ENCODE data around the gene RAI14.

The RAI14 gene

DNA sequence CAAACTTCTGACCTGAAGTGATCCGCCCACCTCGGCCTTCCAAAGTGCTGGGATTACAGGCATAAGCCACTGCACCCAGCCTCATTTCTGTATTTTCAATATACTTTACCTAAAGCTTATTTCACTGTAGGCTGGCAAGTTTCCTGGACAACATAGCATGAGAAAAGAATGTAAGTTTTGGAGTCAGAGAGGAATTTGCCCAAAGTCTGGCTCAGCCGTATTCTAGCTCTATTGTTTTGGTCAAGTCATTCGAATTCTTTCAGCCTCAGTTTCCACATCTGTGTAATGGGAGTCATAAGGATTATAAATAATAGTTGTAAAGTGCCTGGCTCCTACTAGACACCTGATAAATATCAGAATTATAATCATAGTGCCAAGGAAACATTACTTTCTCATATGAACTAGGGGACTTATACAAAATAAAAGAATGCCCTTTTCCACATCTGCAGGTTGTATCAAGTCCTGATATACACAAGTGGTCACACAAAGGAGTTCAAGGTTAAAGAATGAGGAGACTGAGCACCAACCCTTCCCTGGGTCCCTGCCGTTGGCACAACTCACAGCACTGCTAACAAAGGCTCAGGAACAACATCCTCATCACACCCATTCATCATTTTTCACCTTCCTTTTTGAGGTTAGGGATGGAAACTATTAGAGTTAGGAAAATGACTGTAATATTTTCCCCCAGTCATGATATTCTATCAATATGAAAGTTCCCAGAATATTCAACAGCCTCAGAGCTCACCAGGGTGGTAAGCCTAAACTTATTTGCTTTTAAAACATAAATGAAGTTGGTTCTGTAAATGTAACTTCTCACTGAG lies 34.6 kb upstream of the RAI14 start:
- TF ChIP-seq SIN3A (IDR thresholded peaks at IDR 0.05; ENCODE audit: borderline replicate concordance, insufficient read depth, low read length) = no peak

GRCh38 chr5:34622098-34622400 lies 34.1 kb upstream of the RAI14 start:
- TF ChIP-seq TAF1 (IDR thresholded peaks at IDR 0.05; ENCODE audit: borderline replicate concordance, insufficient read depth, low read length) = no peak
- no peak for TF ChIP-seq POLR2AphosphoS5 (IDR thresholded peaks at IDR 0.05; ENCODE audit: low read depth, low read length)
- no peak for TF ChIP-seq FOXP2 (optimal IDR thresholded peaks at IDR 0.05; ENCODE audit: borderline replicate concordance, extremely low read depth, extremely low read length, insufficient read depth)
- no peak for TF ChIP-seq SIN3A (IDR thresholded peaks at IDR 0.05; ENCODE audit: borderline replicate concordance, insufficient read depth, low read length)
- TF ChIP-seq, protein P1, sequence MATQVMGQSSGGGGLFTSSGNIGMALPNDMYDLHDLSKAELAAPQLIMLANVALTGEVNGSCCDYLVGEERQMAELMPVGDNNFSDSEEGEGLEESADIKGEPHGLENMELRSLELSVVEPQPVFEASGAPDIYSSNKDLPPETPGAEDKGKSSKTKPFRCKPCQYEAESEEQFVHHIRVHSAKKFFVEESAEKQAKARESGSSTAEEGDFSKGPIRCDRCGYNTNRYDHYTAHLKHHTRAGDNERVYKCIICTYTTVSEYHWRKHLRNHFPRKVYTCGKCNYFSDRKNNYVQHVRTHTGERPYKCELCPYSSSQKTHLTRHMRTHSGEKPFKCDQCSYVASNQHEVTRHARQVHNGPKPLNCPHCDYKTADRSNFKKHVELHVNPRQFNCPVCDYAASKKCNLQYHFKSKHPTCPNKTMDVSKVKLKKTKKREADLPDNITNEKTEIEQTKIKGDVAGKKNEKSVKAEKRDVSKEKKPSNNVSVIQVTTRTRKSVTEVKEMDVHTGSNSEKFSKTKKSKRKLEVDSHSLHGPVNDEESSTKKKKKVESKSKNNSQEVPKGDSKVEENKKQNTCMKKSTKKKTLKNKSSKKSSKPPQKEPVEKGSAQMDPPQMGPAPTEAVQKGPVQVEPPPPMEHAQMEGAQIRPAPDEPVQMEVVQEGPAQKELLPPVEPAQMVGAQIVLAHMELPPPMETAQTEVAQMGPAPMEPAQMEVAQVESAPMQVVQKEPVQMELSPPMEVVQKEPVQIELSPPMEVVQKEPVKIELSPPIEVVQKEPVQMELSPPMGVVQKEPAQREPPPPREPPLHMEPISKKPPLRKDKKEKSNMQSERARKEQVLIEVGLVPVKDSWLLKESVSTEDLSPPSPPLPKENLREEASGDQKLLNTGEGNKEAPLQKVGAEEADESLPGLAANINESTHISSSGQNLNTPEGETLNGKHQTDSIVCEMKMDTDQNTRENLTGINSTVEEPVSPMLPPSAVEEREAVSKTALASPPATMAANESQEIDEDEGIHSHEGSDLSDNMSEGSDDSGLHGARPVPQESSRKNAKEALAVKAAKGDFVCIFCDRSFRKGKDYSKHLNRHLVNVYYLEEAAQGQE (IDR thresholded peaks at IDR 0.05; ENCODE audit: insufficient read depth in 1 of 2, low read depth in 2 of 2, low read length in 2 of 2) = no peak

DNA sequence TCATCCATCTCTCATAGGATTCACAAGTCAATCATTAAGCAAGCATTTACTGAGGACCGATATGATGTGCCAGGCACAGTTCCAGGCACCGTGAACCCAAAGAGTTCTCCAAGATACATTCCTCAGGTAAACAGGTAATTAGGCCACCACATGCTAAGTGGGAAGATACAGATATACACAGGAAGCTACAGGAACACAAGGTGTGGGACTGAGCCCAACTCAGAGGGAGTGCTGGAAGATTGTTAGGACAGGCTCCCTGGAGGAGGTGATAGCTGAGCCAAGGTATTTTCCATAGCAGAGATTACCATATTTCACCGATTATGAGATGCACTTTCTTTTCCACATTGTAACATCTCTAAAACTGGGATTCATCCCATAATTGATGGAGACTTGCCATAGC lies 31.4 kb upstream of the RAI14 start:
- TF ChIP-seq FOXP2 (optimal IDR thresholded peaks at IDR 0.05; ENCODE audit: borderline replicate concordance, extremely low read depth, extremely low read length, insufficient read depth) (no peak), SIN3A (IDR thresholded peaks at IDR 0.05; ENCODE audit: borderline replicate concordance, insufficient read depth, low read length) (no peak), POLR2AphosphoS5 (IDR thresholded peaks at IDR 0.05; ENCODE audit: low read depth, low read length) (no peak)
- TF ChIP-seq, protein P1 (IDR thresholded peaks at IDR 0.05; ENCODE audit: insufficient read depth in 1 of 2, low read depth in 2 of 2, low read length in 2 of 2) = no peak

DNA sequence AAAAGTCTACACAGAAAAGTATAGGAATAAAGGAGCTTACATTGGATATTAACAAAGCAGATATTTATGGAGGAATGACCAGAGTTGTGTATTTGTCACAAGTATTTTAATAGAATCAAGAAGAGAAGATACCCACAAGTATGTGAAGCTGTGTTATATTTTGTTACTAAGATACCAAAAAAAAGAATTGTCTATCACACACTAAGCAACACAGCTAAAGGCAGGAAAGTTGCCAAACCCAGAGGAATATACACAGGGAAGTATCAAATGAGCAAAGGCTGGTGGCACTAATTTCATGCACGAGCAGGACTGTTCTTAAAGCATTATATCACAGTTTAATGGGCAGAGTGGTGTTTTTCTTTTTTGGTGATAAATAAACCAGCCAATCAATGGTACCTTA lies 30.9 kb upstream of the RAI14 start:
- no peak for TF ChIP-seq FOXP2 (optimal IDR thresholded peaks at IDR 0.05; ENCODE audit: borderline replicate concordance, extremely low read depth, extremely low read length, insufficient read depth)
- TF ChIP-seq TAF1 (IDR thresholded peaks at IDR 0.05; ENCODE audit: borderline replicate concordance, insufficient read depth, low read length) = no peak
- no peak for TF ChIP-seq SIN3A (IDR thresholded peaks at IDR 0.05; ENCODE audit: borderline replicate concordance, insufficient read depth, low read length)
- TF ChIP-seq, protein P1 (IDR thresholded peaks at IDR 0.05; ENCODE audit: insufficient read depth in 1 of 2, low read depth in 2 of 2, low read length in 2 of 2) = no peak
- TF ChIP-seq POLR2AphosphoS5 (IDR thresholded peaks at IDR 0.05; ENCODE audit: low read depth, low read length) = no peak

DNA sequence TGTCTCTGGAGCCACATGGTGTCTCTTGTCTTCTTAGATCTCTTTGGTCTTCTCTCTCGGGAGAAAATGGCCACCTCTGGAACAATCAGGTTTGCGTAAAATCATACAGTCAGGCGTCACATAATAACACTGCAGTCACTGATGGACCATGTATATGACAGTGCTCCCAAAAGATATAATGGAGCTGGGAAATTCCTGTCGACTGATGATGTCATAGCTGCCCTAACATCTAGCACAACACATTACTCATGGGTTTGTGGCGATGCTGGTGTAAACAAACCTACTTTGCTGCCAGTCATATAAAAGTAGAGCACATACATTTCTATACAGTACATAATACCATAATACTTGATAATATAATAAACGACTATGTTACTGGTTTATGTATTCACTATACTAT lies 30.1 kb upstream of the RAI14 start:
- TF ChIP-seq, protein P1 (IDR thresholded peaks at IDR 0.05; ENCODE audit: insufficient read depth in 1 of 2, low read depth in 2 of 2, low read length in 2 of 2) = no peak
- no peak for TF ChIP-seq TAF1 (IDR thresholded peaks at IDR 0.05; ENCODE audit: borderline replicate concordance, insufficient read depth, low read length)

Measured in PFSK-1 (cell line).